Neuronal stem cell (in vitro differentiated cells): ENCODE data around the gene TCEAL4.
A peak's percentile ranks its signal among the peaks of the same experiment; 100 is the strongest.

Source experiments
- DNase-seq: peaks from one replicate; pipeline ENCODE4 v3.0.0-alpha.2; 2013; ENCODE audit warnings: low spot score
- H2AFZ ChIP-seq: one replicate; pipeline ENCODE4 v1.6.1; 2013; ENCODE audit warnings: mild to moderate bottlenecking, low read length, inconsistent platforms
- H2AK5ac ChIP-seq: 2 replicates; pipeline ENCODE4 v1.6.1; 2013; ENCODE audit warnings: low read depth, mild to moderate bottlenecking, inconsistent platforms, low read length, moderate library complexity, mixed read lengths
- H2BK120ac ChIP-seq: 2 replicates; pipeline ENCODE4 v1.6.1; 2013; ENCODE audit warnings: low read depth, mild to moderate bottlenecking, inconsistent platforms, low read length, moderate library complexity, mixed read lengths
- H2BK12ac ChIP-seq: one replicate; pipeline ENCODE4 v1.6.1; 2013; ENCODE audit warnings: low read length, inconsistent platforms
- H2BK15ac ChIP-seq: 2 replicates; pipeline ENCODE4 v1.6.1; 2013; ENCODE audit warnings: mild to moderate bottlenecking, low read length, inconsistent platforms, mixed read lengths
- H2BK5ac ChIP-seq: one replicate; pipeline ENCODE4 v1.6.1; 2013; ENCODE audit warnings: inconsistent platforms, mild to moderate bottlenecking, low read length, moderate library complexity
- H3K14ac ChIP-seq: one replicate; pipeline ENCODE4 v1.6.1; 2013; ENCODE audit warnings: low read length, inconsistent platforms
- H3K18ac ChIP-seq: 2 replicates; pipeline ENCODE4 v1.6.1; 2013; ENCODE audit warnings: low read length, inconsistent platforms
- H3K23ac ChIP-seq: 2 replicates; pipeline ENCODE4 v1.6.1; 2013; ENCODE audit warnings: low read depth, mild to moderate bottlenecking, mixed read lengths, low read length, inconsistent platforms; ENCODE audit not compliant: poor library complexity
- H3K27ac ChIP-seq: replicated peaks from 3 replicates; pipeline ENCODE4 v1.5.1; 2013; ENCODE audit warnings: low read length, inconsistent platforms
- H3K27me3 ChIP-seq, 3 experiments: 2 replicates each; pipeline ENCODE4 v1.6.1; 2013; ENCODE audit warnings: low read length in 3 of 3, mild to moderate bottlenecking in 2 of 3, inconsistent platforms in 1 of 3, low read depth in 1 of 3, mixed read lengths in 1 of 3, moderate library complexity in 1 of 3; ENCODE audit not compliant: control insufficient read depth in 3 of 3, insufficient read depth in 3 of 3
- H3K36me3 ChIP-seq, 2 donors: replicated peaks in 1 of 2; 2 replicates each; pipeline ENCODE4 v1.6.1; 2013; ENCODE audit warnings: low read length in 2 of 2; ENCODE audit not compliant: control insufficient read depth in 2 of 2, insufficient read depth in 2 of 2
- H3K4ac ChIP-seq: 2 replicates; pipeline ENCODE4 v1.6.1; 2013; ENCODE audit warnings: inconsistent platforms, mild to moderate bottlenecking, low read length, moderate library complexity
- H3K4me1 ChIP-seq, 2 donors: 1 replicate in 1 of 2; 2 replicates in 1 of 2; pipeline ENCODE4 v1.6.1; 2013; ENCODE audit warnings: low read length in 2 of 2, low read depth in 1 of 2; ENCODE audit not compliant: control insufficient read depth in 2 of 2, insufficient read depth in 1 of 2
- H3K4me2 ChIP-seq: one replicate; pipeline ENCODE4 v1.6.1; 2013; ENCODE audit warnings: mild to moderate bottlenecking, low read length, inconsistent platforms; ENCODE audit not compliant: insufficient read depth, poor library complexity, severe bottlenecking
- H3K4me3 ChIP-seq, 2 donors: 2 replicates each; pipeline ENCODE4 v1.5.1; 2013; ENCODE audit warnings: low read length in 2 of 2, mild to moderate bottlenecking in 2 of 2, inconsistent platforms in 1 of 2, moderate library complexity in 1 of 2
- H3K79me1 ChIP-seq: one replicate; pipeline ENCODE4 v1.6.1; 2013; ENCODE audit warnings: low read depth, mild to moderate bottlenecking, inconsistent platforms, low read length, moderate library complexity
- H3K9ac ChIP-seq: one replicate; pipeline ENCODE4 v1.6.1; 2013; ENCODE audit warnings: mild to moderate bottlenecking, low read depth, low read length, inconsistent platforms; ENCODE audit not compliant: poor library complexity
- H3K9me3 ChIP-seq, 2 donors: replicated peaks in 1 of 2; 2 replicates each; pipeline versions ENCODE3 to v1.6.1; 2013; ENCODE audit warnings: low read length in 2 of 2, mild to moderate bottlenecking in 2 of 2, inconsistent platforms in 1 of 2, low read depth in 1 of 2, mixed read lengths in 1 of 2, moderate library complexity in 1 of 2; ENCODE audit not compliant: control insufficient read depth in 2 of 2, insufficient read depth in 1 of 2
- H4K8ac ChIP-seq: one replicate; pipeline ENCODE4 v1.6.1; 2013; ENCODE audit warnings: low read depth, mild to moderate bottlenecking, inconsistent platforms, low read length, moderate library complexity
- H4K91ac ChIP-seq: one replicate; pipeline ENCODE4 v1.6.1; 2013; ENCODE audit warnings: low read length, low read depth, mild to moderate bottlenecking, inconsistent platforms; ENCODE audit not compliant: poor library complexity
- WGBS, 2 donors: extraction: QIAGEN DNeasy Blood & Tissue Kit; methylation state at CpG; one replicate each; pipeline ENCODE4 v1.1.7; 2013; ENCODE audit warnings: missing lambda C conversion rate in 2 of 2, mixed read lengths in 1 of 2; ENCODE audit not compliant: insufficient read length in 2 of 2, insufficient replicate concordance in 1 of 2; ENCODE audit errors: extremely low coverage in 2 of 2; 5-methylcytosine and 5-hydroxymethylcytosine counted together

Gene TCEAL4

DNA sequence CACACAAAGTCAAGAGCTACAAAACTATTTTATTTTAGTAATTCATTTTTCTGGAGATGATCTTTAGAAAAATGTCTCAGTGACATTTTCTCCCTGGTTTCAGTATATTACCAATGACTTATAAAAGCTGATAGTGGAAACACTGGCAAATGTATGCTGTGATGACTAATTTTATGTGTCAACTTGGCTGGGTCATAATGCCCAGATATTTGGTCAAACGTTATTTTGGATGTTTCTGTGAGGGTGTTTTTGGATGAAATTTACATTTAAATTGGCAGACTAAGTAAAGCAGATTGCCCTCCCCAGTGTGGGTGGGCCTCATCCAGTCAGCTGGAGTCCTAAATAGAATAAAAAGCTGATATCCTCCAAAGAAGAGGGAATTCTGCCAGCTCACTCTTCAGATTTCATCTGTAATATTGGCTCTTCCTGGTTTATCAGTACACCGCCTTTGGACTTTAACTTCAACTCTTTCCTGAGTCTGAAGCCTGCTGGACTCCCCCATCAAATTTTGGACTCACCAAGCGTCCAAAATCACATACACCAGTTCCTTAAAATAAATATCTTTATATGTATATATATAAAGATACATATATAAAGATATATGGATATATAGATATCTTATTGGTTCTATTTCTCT, 34.8 kb upstream of the TCEAL4 start:
- Histone ChIP-seq H3K18ac (no peak overlapping the region), H3K9ac (no peak overlapping the region), H3K4ac (no peak overlapping the region), H2BK15ac (no peak overlapping the region), H2AFZ (no peak overlapping the region), H3K23ac (no peak overlapping the region), H3K36me3 (no peaks in the 10 kb centered on the region), H3K4me1 (peaks cover 0 to 3% of the 10 kb centered on the region in 2 donors), H4K91ac (no peak overlapping the region), H3K27ac (no peak overlapping the region), H3K4me2 (no peak overlapping the region), H3K9me3 (no peaks in the 10 kb centered on the region), H4K8ac (no peak overlapping the region), H3K79me1 (no peaks in the 10 kb centered on the region), H2AK5ac (no peak overlapping the region), H2BK5ac (no peak overlapping the region), H3K14ac (no peak overlapping the region), H3K27me3 (no peaks in the 10 kb centered on the region), H3K4me3 (no peak overlapping the region), H2BK12ac (no peak overlapping the region), H2BK120ac (no peak overlapping the region)
- no CpG with 5 or more reads among the region's 3 CpGs for WGBS, 2 donors
- DNase-seq, result no peak

DNA sequence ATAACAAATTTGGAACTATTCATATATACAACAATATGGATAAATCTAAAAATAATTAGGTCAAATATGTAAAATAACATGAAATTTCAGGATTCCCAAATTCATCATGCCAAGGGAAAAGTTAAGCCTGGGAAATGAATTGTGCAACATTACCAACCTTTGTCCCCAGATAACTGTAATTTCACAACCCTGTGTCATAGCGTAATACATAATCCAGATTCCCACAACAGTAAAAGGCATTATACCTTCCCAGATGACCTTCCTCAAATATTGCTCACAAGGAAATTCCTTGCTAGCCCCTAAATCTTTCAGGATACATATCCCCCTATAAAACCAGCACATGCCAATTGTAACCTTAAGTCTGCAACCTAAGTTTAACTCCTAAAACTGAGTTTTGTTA, 33.1 kb upstream of the TCEAL4 start:
- H2AFZ ChIP-seq, result no peak overlapping the region
- no peak overlapping the region for H2BK12ac ChIP-seq
- no peak overlapping the region for H2AK5ac ChIP-seq
- no peak overlapping the region for H4K91ac ChIP-seq
- no peak overlapping the region for H2BK15ac ChIP-seq
- no peak overlapping the region for H2BK5ac ChIP-seq
- H3K14ac ChIP-seq, result no peak overlapping the region
- peaks cover 0 to 3% of the 10 kb centered on the region in 2 donors for H3K4me1 ChIP-seq
- H2BK120ac ChIP-seq, result no peak overlapping the region
- H3K23ac ChIP-seq, result no peak overlapping the region
- H3K18ac ChIP-seq, result no peak overlapping the region
- no peaks in the 10 kb centered on the region for H3K36me3 ChIP-seq
- H3K4me3 ChIP-seq, result no peak overlapping the region
- no peaks in the 10 kb centered on the region for H3K9me3 ChIP-seq
- no peak overlapping the region for H3K4me2 ChIP-seq
- H3K9ac ChIP-seq, result no peak overlapping the region
- no peak overlapping the region for H3K4ac ChIP-seq
- H4K8ac ChIP-seq, result no peak overlapping the region
- no CpG with 5 or more reads among the region's 1 CpG for WGBS, 2 donors
- H3K27me3 ChIP-seq, result no peaks in the 10 kb centered on the region
- H3K27ac ChIP-seq, result no peak overlapping the region
- H3K79me1 ChIP-seq, result no peaks in the 10 kb centered on the region
- DNase-seq, result no peak

- Histone ChIP-seq H2BK15ac (no peak overlapping the region), H3K23ac (no peak overlapping the region), H2BK12ac (no peak overlapping the region), H3K79me1 (no peaks in the 10 kb centered on the region), H3K4me3 (peak overlapping the region; percentile 54 to 89), H3K4me2 (peak overlapping the region; percentile 66), H2AFZ (peak overlapping the region; percentile 81), H3K36me3 (no peaks in the 10 kb centered on the region), H4K91ac (no peak overlapping the region), H2BK120ac (no peak overlapping the region), H2AK5ac (no peak overlapping the region), H4K8ac (no peak overlapping the region), H3K27ac (no peak overlapping the region), H2BK5ac (no peak overlapping the region), H3K9me3 (no peaks in the 10 kb centered on the region), H3K18ac (no peak overlapping the region), H3K14ac (no peak overlapping the region), H3K4me1 (peaks cover 0 to 3% of the 10 kb centered on the region in 2 donors), H3K27me3 (no peaks in the 10 kb centered on the region), H3K9ac (peak overlapping the region; percentile 81), H3K4ac (no peak overlapping the region)
- WGBS, 2 donors, result no CpG with 5 or more reads among the region's 19 CpGs
- DNase-seq, result peak; percentile 73
Observed at GRCh38 chrX:103554687-103555424, 30.5 kb upstream of the TCEAL4 start.

DNA sequence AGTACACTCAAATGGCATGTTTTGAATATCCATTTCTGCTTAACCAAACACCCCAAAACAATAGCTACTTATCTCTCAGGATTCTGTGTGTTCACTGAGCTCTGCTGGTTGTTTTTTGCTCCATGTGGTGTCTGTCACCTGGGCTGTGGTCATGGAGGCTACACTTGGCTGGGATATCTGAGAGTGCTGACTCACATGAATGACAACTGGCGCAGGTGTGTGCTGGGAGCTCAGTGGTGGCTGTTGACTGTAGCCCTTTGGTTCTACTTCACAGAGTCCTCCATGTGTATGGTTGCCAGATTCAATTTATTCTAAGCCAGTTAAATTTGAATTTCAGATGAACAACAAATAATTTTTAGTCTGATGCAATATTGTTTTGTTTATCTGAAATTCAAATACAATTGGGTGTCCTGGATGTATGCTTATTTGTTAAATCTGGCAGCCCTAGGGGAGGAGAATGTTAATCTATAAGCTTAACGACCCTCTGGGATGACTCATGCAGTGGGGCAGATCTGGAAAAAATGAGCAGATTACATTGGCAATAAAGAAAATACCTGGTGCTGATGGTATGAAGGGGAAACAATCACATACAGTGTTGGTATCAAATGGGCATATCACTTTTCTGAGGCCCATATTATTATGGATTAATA, 28.2 kb upstream of the TCEAL4 start:
- no peak overlapping the region for H3K4ac ChIP-seq
- WGBS, 2 donors, result no CpG with 5 or more reads among the region's 2 CpGs
- no peaks in the 10 kb centered on the region for H3K79me1 ChIP-seq
- no peaks in the 10 kb centered on the region for H3K9me3 ChIP-seq
- no peaks in the 10 kb centered on the region for H3K27me3 ChIP-seq
- H3K36me3 ChIP-seq, result no peaks in the 10 kb centered on the region
- H3K4me1 ChIP-seq, result peaks cover 0 to 3% of the 10 kb centered on the region in 2 donors
- no peak overlapping the region for H2AK5ac ChIP-seq
- no peak overlapping the region for H3K4me2 ChIP-seq
- no peak overlapping the region for H4K91ac ChIP-seq
- no peak for DNase-seq
- no peak overlapping the region for H3K23ac ChIP-seq
- H4K8ac ChIP-seq, result no peak overlapping the region
- no peak overlapping the region for H2AFZ ChIP-seq
- H3K18ac ChIP-seq, result no peak overlapping the region
- H2BK12ac ChIP-seq, result no peak overlapping the region
- no peak overlapping the region for H2BK15ac ChIP-seq
- H3K14ac ChIP-seq, result no peak overlapping the region
- no peak overlapping the region for H2BK5ac ChIP-seq
- H3K27ac ChIP-seq, result no peak overlapping the region
- H3K9ac ChIP-seq, result no peak overlapping the region
- no peak overlapping the region for H3K4me3 ChIP-seq
- no peak overlapping the region for H2BK120ac ChIP-seq
